Activated CD4-positive, alpha-beta T cell treated with anti-CD3 and anti-CD28 coated beads, Interleukin-2, amount 10 ng/mL, durations not matched to agents 7 days and 5 days (primary cell): ENCODE measurements around the gene GRM1. TPM values are rescaled to one million over a fixed set of nuclear protein-coding genes. Genes with fewer than 3 reads are reported as not detected.

Source experiments
- CTCF ChIA-PET: fragments of 350-600 bp; sonication (Branson Sonifier 250); formaldehyde crosslinking; loops from one replicate; lab custom pipeline; 2021; ENCODE audit warnings: antibody characterized with exemption; lab: Charles Lee
- POLR2A ChIA-PET: fragments of 350-600 bp; sonication (Branson Sonifier 250); formaldehyde crosslinking; loops from one replicate; lab custom pipeline; 2021; ENCODE audit warnings: antibody characterized with exemption; lab: Charles Lee
- DNase-seq: peaks from one replicate; pipeline ENCODE4 v3.0.0-alpha.2; 2020
- H3K27ac Mint-ChIP-seq: one replicate; pipeline ENCODE4 v1.8.0; 2021; ENCODE audit warnings: mild to moderate bottlenecking, moderate library complexity, mixed read lengths
- H3K27me3 Mint-ChIP-seq: one replicate; pipeline ENCODE4 v1.8.0; 2021; ENCODE audit warnings: mixed read lengths
- H3K36me3 Mint-ChIP-seq: one replicate; pipeline ENCODE4 v1.8.0; 2021; ENCODE audit warnings: low read depth, mixed read lengths
- H3K4me1 Mint-ChIP-seq: one replicate; pipeline ENCODE4 v1.8.0; 2021; ENCODE audit warnings: mixed read lengths
- H3K4me3 Mint-ChIP-seq: one replicate; pipeline ENCODE4 v1.8.0; 2021; ENCODE audit warnings: mild to moderate bottlenecking, moderate library complexity, mixed read lengths
- H3K9me3 Mint-ChIP-seq: one replicate; pipeline ENCODE4 v1.8.0; 2021; ENCODE audit warnings: mixed read lengths
- total RNA-seq, 2 experiments: library from RNA; stranded (reverse); gene quantifications; one replicate each; pipeline ENCODE4 v1.2.3, GENCODE V29; 2021

Gene GRM1
- not detected for total RNA-seq

GRCh38 chr6:146028851-146029572 is at the start of gene GRM1:
TSS of gene GRM1 (plus strand) at chr6:146029062. CDS start at chr6:146029518, 456 bp downstream.
- H3K27ac Mint-ChIP-seq, result no peak within 1 kb of the TSS
- peaks cover 2% of the 10 kb centered on the region for H3K9me3 Mint-ChIP-seq
- no peak for DNase-seq
- H3K4me1 Mint-ChIP-seq, result no peaks in the 10 kb centered on the region
- ChIA-PET CTCF (no interaction called here), POLR2A (no interaction called here)
- H3K4me3 Mint-ChIP-seq, result no peak within 1 kb of the TSS
- no peaks in the 10 kb centered on the region for H3K36me3 Mint-ChIP-seq
- H3K27me3 Mint-ChIP-seq, result peaks cover 45% of the 10 kb centered on the region

- Mint-ChIP-seq H3K27me3 (no peaks in the 10 kb centered on the region), H3K4me3 (no peak overlapping the region), H3K27ac (no peak overlapping the region), H3K4me1 (no peaks in the 10 kb centered on the region), H3K36me3 (no peaks in the 10 kb centered on the region), H3K9me3 (peaks cover 1% of the 10 kb centered on the region)
- DNase-seq, result no peak
- POLR2A ChIA-PET, result no interaction called here
- CTCF ChIA-PET, result no interaction called here
Measured at GRCh38 chr6:146009338-146009737, 19.5 kb upstream of the GRM1 start.

DNA sequence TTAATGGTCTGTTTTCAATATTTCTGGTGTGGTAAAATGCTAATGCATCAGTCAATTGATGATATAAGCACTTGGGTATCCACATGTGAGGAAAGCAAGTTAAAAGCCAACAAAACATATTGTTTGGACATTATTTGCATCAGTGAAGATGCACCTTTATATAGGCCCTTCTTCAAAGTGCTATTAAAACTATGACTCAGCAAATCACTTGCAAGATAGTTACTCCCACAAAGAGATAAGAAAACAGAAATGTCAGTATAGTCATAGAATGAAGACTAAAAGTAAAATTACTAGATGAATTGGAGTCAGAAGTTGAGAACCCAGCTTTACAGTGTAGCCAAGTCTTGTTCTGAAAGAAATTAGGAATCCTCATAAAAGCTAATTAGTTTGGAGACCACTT is 14.6 kb upstream of the GRM1 start:
- H3K4me1 Mint-ChIP-seq, result no peaks in the 10 kb centered on the region
- no peak overlapping the region for H3K27ac Mint-ChIP-seq
- H3K27me3 Mint-ChIP-seq, result peaks cover 2% of the 10 kb centered on the region
- ChIA-PET POLR2A (no interaction called here), CTCF (no interaction called here)
- no peak overlapping the region for H3K4me3 Mint-ChIP-seq
- H3K9me3 Mint-ChIP-seq, result no peaks in the 10 kb centered on the region
- H3K36me3 Mint-ChIP-seq, result no peaks in the 10 kb centered on the region
- no peak for DNase-seq

- Mint-ChIP-seq H3K27ac (no peak overlapping the region), H3K4me3 (no peak overlapping the region), H3K9me3 (no peaks in the 10 kb centered on the region), H3K36me3 (no peaks in the 10 kb centered on the region), H3K4me1 (no peaks in the 10 kb centered on the region), H3K27me3 (peaks cover 2% of the 10 kb centered on the region)
- DNase-seq, result no peak
- POLR2A ChIA-PET, result no interaction called here
- CTCF ChIA-PET, result no interaction called here
Measured at GRCh38 chr6:146017672-146018071, 11.2 kb upstream of the GRM1 start.

DNA sequence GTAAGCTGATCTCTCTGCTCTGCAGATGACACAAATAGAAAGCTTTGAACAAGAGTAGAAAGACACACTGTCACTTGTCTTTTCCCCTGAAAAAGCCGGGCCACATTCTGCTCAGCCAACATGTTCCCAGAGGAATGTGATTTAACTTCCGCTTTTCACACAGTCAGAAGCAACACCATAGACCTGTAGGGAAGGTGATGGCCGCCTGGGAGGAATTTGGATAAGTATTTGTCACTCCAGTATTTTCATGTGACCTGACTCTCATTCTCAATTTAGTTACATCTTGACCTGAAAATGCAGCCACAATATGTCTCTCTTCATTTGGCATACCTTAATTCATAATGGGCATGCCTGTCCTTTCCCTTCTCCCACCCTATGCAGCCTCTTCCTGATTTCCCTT is 2.0 kb upstream of the GRM1 start:
- ChIA-PET POLR2A (no interaction called here), CTCF (interaction anchor here (0.7 kb wide), 1 partner anchor 1226 kb away, joined by 4 read pairs; no protein-coding TSS in a partner anchor)
- Mint-ChIP-seq H3K4me3 (no peak overlapping the region), H3K9me3 (peaks cover 2% of the 10 kb centered on the region), H3K4me1 (no peaks in the 10 kb centered on the region), H3K36me3 (no peaks in the 10 kb centered on the region), H3K27ac (no peak overlapping the region), H3K27me3 (peaks cover 45% of the 10 kb centered on the region)
- no peak for DNase-seq

GRCh38 chr6:146027586-146028251 is 1.1 kb upstream of the GRM1 start:
- DNase-seq, result no peak
- Mint-ChIP-seq H3K27ac (no peak overlapping the region), H3K9me3 (peaks cover 2% of the 10 kb centered on the region), H3K27me3 (peaks cover 45% of the 10 kb centered on the region), H3K4me3 (no peak overlapping the region), H3K4me1 (no peaks in the 10 kb centered on the region), H3K36me3 (no peaks in the 10 kb centered on the region)
- POLR2A ChIA-PET, result no interaction called here
- CTCF ChIA-PET, result interaction anchor here (0.7 kb wide), 1 partner anchor 1225 kb away, joined by 4 read pairs; no protein-coding TSS in a partner anchor

DNA sequence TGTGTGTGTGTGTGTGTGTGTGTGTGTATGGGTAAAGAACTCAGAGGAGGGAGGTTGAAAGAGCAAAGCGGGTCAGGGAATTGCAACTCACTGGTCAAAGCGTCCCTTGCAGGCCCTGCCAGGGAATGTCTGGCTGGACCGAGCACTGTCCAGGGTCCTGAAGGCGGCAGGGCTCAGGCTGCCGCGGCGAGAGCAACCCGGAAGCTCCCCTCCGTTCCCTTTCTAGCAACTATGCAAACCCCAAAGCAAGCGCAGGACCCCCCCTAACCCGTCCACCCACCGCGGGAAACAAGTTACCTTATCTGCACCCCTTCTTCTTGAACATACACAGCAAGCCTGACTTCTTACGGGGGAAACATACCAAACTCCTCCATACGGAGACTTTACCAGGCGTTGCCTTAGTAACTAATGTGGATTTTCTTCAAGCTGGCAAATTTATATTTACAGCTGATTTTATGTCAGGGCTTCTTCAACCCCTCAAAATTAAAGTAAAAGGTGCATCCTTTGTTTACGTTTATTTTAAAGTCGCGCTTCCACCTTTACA is 538 bp upstream of the GRM1 start:
- Mint-ChIP-seq H3K27ac (no peak overlapping the region), H3K27me3 (peaks cover 45% of the 10 kb centered on the region), H3K4me1 (no peaks in the 10 kb centered on the region), H3K9me3 (peaks cover 2% of the 10 kb centered on the region), H3K36me3 (no peaks in the 10 kb centered on the region), H3K4me3 (no peak overlapping the region)
- ChIA-PET CTCF (no interaction called here), POLR2A (no interaction called here)
- peak; percentile 45 for DNase-seq

GRCh38 chr6:146029573-146030184 is 817 bp downstream of the GRM1 start:
- Mint-ChIP-seq H3K9me3 (peaks cover 2% of the 10 kb centered on the region), H3K4me3 (no peak overlapping the region), H3K27me3 (peaks cover 44% of the 10 kb centered on the region), H3K36me3 (no peaks in the 10 kb centered on the region), H3K4me1 (no peaks in the 10 kb centered on the region), H3K27ac (no peak overlapping the region)
- ChIA-PET POLR2A (no interaction called here), CTCF (no interaction called here)
- no peak for DNase-seq

DNA sequence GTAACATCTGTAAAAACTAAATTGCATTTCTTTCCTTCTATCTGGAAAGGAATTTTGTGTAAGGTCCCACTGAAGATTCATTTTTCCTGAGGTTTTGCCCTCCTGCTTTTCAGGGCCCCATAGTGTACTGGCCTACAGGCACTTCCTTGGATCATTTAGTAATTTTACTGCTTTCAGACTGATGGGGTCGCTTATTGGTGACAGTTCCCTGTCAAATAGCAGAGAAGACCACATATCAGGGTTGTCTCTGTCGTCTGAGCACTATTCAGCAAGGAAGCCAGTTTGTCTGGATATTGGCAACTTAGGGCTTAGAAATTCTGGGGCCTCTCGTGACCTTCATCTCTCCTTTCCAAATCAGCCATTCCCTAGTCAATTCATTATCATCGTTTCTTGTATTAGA is 3.5 kb downstream of the GRM1 start:
- peaks cover 2% of the 10 kb centered on the region for H3K9me3 Mint-ChIP-seq
- no peak overlapping the region for H3K4me3 Mint-ChIP-seq
- peaks cover 31% of the 10 kb centered on the region for H3K27me3 Mint-ChIP-seq
- ChIA-PET POLR2A (no interaction called here), CTCF (no interaction called here)
- H3K27ac Mint-ChIP-seq, result no peak overlapping the region
- no peaks in the 10 kb centered on the region for H3K4me1 Mint-ChIP-seq
- no peak for DNase-seq
- H3K36me3 Mint-ChIP-seq, result no peaks in the 10 kb centered on the region

DNA sequence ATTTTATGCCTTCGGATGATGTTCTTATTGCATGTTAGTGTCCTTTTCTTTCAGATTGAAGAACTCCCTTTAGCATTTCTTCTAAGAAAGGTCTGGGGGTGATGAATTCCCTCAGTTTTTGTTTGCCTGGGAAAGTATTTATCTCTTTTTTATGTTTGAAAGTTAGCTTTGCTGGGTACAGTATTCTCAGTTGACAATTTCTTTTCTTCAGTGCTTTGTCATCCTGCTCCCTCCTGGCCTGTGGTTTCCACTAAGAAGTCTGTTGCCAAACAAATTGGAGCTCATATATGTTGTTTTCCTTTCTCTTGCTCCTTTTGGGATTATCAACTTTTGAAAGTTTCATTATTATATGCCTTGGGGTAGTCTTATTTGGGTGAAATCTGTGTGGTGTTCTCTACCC is 11.5 kb downstream of the GRM1 start:
- no peak overlapping the region for H3K4me3 Mint-ChIP-seq
- CTCF ChIA-PET, result no interaction called here
- POLR2A ChIA-PET, result no interaction called here

GRCh38 chr6:146041282-146041681 is 12.4 kb downstream of the GRM1 start:
- peaks cover 1% of the 10 kb centered on the region for H3K27me3 Mint-ChIP-seq
- peaks cover 8% of the 10 kb centered on the region for H3K9me3 Mint-ChIP-seq
- H3K27ac Mint-ChIP-seq, result no peak overlapping the region
- no peaks in the 10 kb centered on the region for H3K4me1 Mint-ChIP-seq
- no peaks in the 10 kb centered on the region for H3K36me3 Mint-ChIP-seq
- ChIA-PET POLR2A (no interaction called here), CTCF (no interaction called here)
- no peak for DNase-seq
- H3K4me3 Mint-ChIP-seq, result no peak overlapping the region

More for the DNA sequence above, 11.5 kb downstream of the GRM1 start:
- Mint-ChIP-seq H3K36me3 (no peaks in the 10 kb centered on the region), H3K4me1 (no peaks in the 10 kb centered on the region), H3K9me3 (peaks cover 8% of the 10 kb centered on the region), H3K27me3 (no peaks in the 10 kb centered on the region), H3K27ac (no peak overlapping the region)
- DNase-seq, result no peak

DNA sequence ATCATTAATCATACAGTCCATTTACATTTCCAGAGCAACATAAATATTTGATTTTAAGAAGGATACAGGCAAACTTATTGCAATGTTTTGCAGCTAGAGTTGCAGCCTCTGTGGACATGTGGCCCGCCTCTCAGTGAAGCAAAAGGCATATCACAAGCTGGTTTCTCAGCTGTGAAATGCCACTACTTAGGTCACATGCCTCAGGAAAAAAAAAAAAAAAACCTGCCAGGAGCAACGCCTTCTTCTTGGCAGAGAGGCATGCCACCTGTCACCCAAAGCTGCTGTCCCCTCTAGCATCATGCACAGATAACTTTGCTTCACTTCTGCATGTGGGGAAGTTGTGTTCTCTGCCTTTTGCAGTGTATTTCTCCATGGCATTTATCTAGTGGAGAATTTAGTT is 18.5 kb downstream of the GRM1 start:
- Mint-ChIP-seq H3K27ac (no peak overlapping the region), H3K27me3 (peaks cover 1% of the 10 kb centered on the region), H3K36me3 (no peaks in the 10 kb centered on the region), H3K4me3 (no peak overlapping the region), H3K9me3 (no peaks in the 10 kb centered on the region), H3K4me1 (no peaks in the 10 kb centered on the region)
- no peak for DNase-seq
- ChIA-PET CTCF (no interaction called here), POLR2A (no interaction called here)

DNA sequence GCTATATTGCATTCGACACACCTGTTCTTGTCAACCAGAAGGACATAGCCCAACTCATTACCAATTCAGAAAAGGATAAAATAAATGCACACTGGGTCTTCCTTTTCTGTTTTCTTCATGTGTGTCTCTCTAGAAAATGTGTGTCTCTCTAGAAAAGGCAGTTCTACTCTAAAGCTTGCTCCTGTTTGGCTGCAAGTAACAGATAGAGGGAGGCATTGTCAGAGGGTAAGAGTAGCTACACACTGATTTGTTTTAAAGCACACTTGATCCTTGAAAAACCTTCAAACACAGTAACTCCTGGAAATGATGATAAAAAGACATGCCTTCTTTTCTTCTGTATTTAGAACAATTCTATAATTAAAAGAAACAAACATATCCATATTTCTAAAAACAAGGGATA is 21.3 kb downstream of the GRM1 start:
- no peak for DNase-seq
- ChIA-PET POLR2A (no interaction called here), CTCF (interaction anchor here (0.7 kb wide), 1 partner anchor 25 kb away, joined by 3 read pairs; no protein-coding TSS in a partner anchor)
- Mint-ChIP-seq H3K27me3 (peaks cover 3% of the 10 kb centered on the region), H3K36me3 (no peaks in the 10 kb centered on the region), H3K27ac (no peak overlapping the region), H3K4me3 (no peak overlapping the region), H3K4me1 (no peaks in the 10 kb centered on the region), H3K9me3 (no peaks in the 10 kb centered on the region)
